ENCODE results near the gene CYP4F8.
"Not testable (repeated sequence)": the region's sequence is repeated elsewhere in the genome, so short reads cannot be mapped to it uniquely, and the experiment has no call there.

Gene CYP4F8, protein sequence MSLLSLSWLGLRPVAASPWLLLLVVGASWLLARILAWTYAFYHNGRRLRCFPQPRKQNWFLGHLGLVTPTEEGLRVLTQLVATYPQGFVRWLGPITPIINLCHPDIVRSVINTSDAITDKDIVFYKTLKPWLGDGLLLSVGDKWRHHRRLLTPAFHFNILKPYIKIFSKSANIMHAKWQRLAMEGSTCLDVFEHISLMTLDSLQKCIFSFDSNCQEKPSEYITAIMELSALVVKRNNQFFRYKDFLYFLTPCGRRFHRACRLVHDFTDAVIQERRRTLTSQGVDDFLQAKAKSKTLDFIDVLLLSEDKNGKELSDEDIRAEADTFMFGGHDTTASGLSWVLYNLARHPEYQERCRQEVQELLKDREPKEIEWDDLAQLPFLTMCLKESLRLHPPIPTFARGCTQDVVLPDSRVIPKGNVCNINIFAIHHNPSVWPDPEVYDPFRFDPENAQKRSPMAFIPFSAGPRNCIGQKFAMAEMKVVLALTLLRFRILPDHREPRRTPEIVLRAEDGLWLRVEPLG

DNA sequence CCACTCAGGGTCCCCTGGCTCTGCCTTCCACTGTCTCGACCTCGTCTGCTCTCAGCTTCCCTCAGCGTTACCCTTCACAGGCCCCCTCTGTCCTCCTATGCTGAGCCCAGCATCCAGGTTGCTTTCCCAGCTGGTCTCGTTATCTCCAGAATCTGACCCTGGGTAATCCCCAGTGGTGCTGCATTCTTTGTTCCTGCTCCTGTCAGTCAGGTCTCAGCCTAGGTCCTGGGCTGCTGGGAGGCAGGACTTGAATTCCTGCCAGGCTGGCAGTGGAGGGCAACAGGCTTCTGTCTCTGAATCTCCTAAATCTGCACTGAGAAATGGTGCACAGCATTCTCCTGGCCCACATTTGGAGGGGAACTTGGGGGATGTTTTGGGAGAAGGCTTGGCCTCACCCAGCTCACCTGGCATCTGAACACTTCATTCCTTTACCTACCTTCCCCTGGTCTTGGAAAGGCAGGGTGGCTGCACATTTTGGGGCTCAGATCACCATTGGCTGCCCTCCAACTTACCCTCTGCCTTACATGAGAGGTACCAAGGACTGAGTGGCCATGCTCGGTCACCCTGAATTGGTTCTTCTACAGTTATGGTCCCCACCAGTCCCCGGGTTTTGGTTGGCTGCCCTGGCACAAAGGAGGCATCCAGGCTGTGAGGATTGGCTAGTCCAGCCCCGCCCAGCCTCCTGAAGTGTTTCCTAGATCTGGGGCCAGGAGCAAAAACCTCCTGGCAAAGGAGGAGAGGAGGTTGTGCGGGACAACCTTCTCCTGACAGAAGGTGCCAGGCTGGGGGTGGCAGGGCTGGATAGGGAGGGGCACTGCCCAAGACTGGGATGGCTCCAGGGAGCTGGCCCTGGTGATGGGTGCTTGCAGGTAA, at the start of gene CYP4F8:
CYP4F8 (plus strand) TSS at position 712 of the 873 bp plus-strand sequence. CDS start 399 bp downstream, outside the sequence.
- Histone ChIP-seq H3K9me3 (no peaks in the 10 kb centered on the region), H3K36me3 (replicated peaks) (no peaks in the 10 kb centered on the region), H3K4me1 (no peaks in the 10 kb centered on the region), H3K27me3 (ENCODE audit: low read depth) (no peaks in the 10 kb centered on the region), H3K4me3 (no peak within 1 kb of the TSS)
- in situ Hi-C loops (cut with MboI; ENCODE audit: low sequenced_read_pairs), result no loop called here
- no peak for DNase-seq (ENCODE audit: low spot score in 2 of 2)

DNA sequence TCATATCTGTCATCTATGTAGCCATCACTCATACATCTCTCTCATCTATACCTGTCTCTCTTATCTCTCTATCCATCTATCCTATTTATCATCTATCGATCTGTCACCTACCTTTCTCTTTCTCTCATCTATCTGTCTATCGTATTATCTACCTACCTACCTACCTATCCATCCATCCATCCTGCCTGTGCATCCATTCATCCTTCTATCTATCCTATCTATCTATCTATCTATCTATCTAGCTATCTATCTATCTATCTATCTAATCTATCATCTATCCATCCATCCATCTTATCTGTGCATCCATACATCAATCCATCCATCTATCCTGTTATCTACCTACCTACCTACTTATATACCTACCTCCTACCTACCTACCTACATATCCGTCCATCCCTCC, 44.6 kb upstream of the CYP4F8 start:
- H3K9me3 ChIP-seq, result no peaks in the 10 kb centered on the region
- H3K36me3 ChIP-seq (replicated peaks), result no peaks in the 10 kb centered on the region
- no peaks in the 10 kb centered on the region for H3K4me1 ChIP-seq
- no peak overlapping the region for H3K4me3 ChIP-seq
- 0 out of 2 replicates have a peak, but pooled peaks cover 3% of the 10 kb centered on the region for H3K27me3 ChIP-seq (ENCODE audit: low read depth)
- DNase-seq (ENCODE audit: low spot score in 2 of 2), result no peak
- in situ Hi-C loops (cut with MboI; ENCODE audit: low sequenced_read_pairs), result no loop called here

DNA sequence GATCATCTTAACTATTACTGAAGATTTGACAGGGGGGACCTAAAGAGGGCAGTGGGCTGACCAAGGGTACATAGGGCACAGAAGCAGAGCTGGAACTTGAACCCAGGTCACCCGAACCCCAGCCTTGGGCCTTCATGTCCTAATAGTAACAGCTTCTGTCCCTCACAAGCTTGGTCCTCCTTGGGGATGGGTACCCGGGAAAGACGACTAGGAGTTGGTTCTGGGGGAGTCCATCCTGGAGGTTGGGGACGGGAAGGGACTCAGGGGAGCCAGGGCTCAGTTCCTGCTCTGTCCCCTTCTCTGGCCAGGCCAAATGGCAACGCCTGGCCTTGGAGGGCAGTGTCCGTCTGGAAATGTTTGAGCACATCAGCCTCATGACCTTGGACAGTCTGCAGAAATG, 39.6 kb upstream of the CYP4F8 start:
- in situ Hi-C loops (cut with MboI; ENCODE audit: low sequenced_read_pairs), result no loop called here
- H3K27me3 ChIP-seq (ENCODE audit: low read depth), result no peaks in the 10 kb centered on the region
- H3K9me3 ChIP-seq, result no peaks in the 10 kb centered on the region
- H3K4me1 ChIP-seq, result no peaks in the 10 kb centered on the region
- H3K4me3 ChIP-seq, result no peak overlapping the region
- DNase-seq (ENCODE audit: low spot score in 2 of 2), result no peak
- H3K36me3 ChIP-seq (replicated peaks), result no peaks in the 10 kb centered on the region

DNA sequence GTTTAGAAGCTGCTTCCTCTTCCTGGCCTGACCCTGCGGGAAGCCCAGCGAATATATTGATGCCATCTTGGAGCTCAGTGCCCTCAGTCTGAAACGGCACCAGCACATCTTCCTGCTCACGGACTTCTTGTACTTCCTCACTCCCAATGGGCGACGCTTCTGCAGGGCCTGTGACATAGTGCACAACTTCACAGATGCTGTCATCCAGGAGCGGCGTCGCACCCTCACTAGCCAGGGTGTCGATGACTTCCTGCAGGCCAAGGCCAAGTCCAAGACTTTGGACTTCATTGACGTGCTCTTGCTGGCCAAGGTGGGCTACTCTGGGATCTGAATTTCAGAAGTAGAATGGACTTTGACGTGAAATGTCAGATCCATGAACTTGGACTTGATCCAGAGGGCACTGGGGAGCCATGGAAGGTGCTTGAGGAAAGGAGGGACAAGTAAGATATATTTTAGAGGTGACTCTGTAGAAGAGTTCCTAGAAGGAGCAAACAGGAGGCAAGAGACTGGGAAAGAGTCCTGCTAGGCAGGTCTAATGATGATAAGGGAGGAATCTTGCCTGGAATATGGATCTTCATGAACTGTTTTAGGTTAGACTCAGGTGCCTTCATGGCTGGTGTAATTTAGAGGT, 38.4 kb upstream of the CYP4F8 start:
- Histone ChIP-seq H3K4me3 (no peak overlapping the region), H3K27me3 (ENCODE audit: low read depth) (no peaks in the 10 kb centered on the region), H3K9me3 (no peaks in the 10 kb centered on the region), H3K36me3 (replicated peaks) (no peaks in the 10 kb centered on the region), H3K4me1 (no peaks in the 10 kb centered on the region)
- no peak for DNase-seq (ENCODE audit: low spot score in 2 of 2)
- in situ Hi-C loops (cut with MboI; ENCODE audit: low sequenced_read_pairs), result no loop called here

DNA sequence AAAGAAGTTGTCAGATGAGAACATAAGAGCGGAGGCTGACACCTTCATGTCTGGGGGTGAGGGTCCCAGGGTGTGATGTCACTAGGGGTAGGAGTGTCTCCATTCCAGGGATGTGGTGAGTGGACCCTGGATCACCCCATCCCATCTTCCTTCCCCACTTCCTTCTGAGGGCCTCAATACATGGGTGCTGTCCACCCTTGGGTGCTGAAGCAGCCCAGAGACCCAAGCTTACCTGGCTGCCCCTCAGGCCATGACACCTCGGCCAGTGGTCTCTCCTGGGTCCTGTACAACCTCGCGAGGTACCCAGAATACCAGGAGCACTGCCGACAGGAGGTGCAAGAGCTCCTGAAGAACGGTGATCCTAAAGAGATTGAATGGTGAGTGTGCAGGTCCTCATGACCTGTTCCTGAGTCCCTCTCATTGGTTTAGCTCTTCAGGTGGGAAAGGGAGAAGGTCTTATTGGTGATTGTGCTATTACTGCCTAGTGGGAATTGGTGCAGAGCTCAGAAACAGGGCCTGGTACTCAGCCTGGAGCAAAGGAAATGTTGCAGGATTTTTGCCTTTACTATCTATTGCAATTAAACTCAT, 37.7 kb upstream of the CYP4F8 start:
- DNase-seq (ENCODE audit: low spot score in 2 of 2), result no peak
- Histone ChIP-seq H3K36me3 (replicated peaks) (no peaks in the 10 kb centered on the region), H3K9me3 (no peaks in the 10 kb centered on the region), H3K4me3 (no peak overlapping the region), H3K27me3 (ENCODE audit: low read depth) (no peaks in the 10 kb centered on the region), H3K4me1 (no peaks in the 10 kb centered on the region)
- in situ Hi-C loops (cut with MboI; ENCODE audit: low sequenced_read_pairs), result no loop called here

DNA sequence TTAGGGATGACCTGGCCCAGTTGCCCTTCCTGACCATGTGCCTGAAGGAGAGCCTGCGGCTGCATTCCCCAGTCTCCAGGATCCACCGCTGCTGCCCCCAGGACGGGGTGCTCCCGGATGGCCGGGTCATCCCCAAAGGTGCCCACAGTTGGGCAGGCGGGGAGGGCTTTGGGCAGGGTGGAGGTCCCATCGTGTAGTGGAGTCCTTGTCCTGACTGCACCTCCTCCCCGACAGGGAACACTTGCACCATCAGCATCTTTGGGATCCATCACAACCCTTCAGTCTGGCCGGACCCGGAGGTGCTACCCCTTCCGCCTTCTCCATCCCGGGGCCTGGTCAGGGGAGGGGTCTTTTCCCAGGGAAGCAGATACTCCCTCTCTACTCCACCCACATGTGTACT, 31.7 kb upstream of the CYP4F8 start:
- H3K4me3 ChIP-seq, result no peak overlapping the region
- in situ Hi-C loops (cut with MboI; ENCODE audit: low sequenced_read_pairs), result no loop called here

DNA sequence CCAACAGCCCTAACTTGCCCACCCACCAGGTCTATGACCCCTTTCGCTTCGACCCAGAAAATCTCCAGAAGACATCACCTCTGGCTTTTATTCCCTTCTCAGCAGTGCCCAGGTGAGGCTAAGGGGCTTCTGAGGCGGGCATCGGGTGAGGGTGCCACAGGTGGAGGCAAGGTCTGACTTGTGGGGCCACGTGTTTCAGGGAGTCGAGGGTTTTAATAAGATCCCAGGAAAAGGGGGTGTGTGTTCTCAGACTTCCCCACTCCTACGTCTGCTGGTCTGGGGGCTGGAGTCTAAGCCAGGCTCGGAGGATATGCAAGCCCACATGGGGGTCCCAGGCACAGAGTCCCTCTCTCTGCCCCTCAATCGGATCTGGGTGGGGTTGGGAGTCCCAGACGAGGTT, 30.9 kb upstream of the CYP4F8 start:
- Histone ChIP-seq H3K27me3 (ENCODE audit: low read depth) (no peaks in the 10 kb centered on the region), H3K4me3 (peak overlapping the region; percentile 24), H3K9me3 (no peaks in the 10 kb centered on the region), H3K36me3 (replicated peaks) (no peaks in the 10 kb centered on the region), H3K4me1 (no peaks in the 10 kb centered on the region)
- DNase-seq (ENCODE audit: low spot score in 2 of 2), result no peak
- in situ Hi-C loops (cut with MboI; ENCODE audit: low sequenced_read_pairs), result no loop called here

More for the DNA sequence above, 31.7 kb upstream of the CYP4F8 start:
- no peaks in the 10 kb centered on the region for H3K36me3 ChIP-seq (replicated peaks)
- H3K4me1 ChIP-seq, result no peaks in the 10 kb centered on the region
- no peak for DNase-seq (ENCODE audit: low spot score in 2 of 2)
- no peaks in the 10 kb centered on the region for H3K9me3 ChIP-seq
- H3K27me3 ChIP-seq (ENCODE audit: low read depth), result no peaks in the 10 kb centered on the region

DNA sequence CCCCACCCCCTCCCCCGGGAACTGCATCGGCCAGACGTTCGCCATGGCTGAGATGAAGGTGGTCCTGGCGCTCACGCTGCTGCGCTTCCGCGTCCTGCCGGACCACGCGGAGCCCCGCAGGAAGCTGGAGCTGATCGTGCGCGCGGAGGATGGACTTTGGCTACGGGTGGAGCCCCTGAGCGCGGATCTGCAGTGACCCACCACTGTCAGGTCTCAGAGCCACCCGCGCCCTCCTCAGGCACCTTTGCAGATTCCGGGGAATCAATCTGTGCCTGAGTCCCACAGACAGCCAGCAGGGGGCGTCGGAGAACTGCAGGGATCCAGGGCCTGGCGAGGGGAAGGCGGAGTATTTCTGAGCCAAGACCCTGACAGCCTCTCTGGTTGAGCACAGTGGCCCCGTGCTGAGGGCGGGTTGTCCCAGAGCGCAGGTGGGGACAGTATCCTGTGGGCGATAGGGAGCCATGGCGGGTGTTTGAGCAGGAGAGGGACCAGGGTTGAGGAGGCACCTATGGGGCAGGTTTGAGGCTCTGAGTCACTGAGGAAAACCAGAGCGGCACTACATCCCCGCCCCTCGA, 30.4 kb upstream of the CYP4F8 start:
- H3K9me3 ChIP-seq, result no peaks in the 10 kb centered on the region
- no peaks in the 10 kb centered on the region for H3K27me3 ChIP-seq (ENCODE audit: low read depth)
- in situ Hi-C loops (cut with MboI; ENCODE audit: low sequenced_read_pairs), result no loop called here
- no peaks in the 10 kb centered on the region for H3K36me3 ChIP-seq (replicated peaks)
- H3K4me1 ChIP-seq, result no peaks in the 10 kb centered on the region
- peak overlapping the region; percentile 24 for H3K4me3 ChIP-seq
- peak; percentile 72 to 94 for DNase-seq (ENCODE audit: low spot score in 2 of 2)

DNA sequence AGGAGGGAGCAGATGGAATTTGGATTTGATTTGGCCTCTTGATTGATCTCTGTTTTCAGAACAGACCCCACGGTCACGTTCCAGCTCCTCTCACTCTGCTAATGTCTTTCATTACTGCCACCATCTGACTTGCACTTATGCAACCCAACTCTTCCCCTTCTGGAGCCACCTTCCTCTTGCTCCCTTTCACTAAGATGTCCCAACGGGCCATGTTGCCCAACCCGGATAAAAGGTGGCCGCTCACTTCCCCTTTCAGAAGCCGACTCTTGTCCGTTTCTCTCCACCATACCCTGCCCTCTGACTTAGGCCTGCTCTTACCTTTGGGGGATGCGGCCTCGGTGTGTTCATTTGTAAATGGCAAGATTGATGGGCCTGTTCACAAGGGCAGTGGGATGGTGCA, 27.4 kb upstream of the CYP4F8 start:
- Histone ChIP-seq H3K9me3 (no peaks in the 10 kb centered on the region), H3K4me3 (no peak overlapping the region), H3K36me3 (replicated peaks) (no peaks in the 10 kb centered on the region), H3K27me3 (ENCODE audit: low read depth) (no peaks in the 10 kb centered on the region), H3K4me1 (no peaks in the 10 kb centered on the region)
- in situ Hi-C loops (cut with MboI; ENCODE audit: low sequenced_read_pairs), result no loop called here
- no peak for DNase-seq (ENCODE audit: low spot score in 2 of 2)

DNA sequence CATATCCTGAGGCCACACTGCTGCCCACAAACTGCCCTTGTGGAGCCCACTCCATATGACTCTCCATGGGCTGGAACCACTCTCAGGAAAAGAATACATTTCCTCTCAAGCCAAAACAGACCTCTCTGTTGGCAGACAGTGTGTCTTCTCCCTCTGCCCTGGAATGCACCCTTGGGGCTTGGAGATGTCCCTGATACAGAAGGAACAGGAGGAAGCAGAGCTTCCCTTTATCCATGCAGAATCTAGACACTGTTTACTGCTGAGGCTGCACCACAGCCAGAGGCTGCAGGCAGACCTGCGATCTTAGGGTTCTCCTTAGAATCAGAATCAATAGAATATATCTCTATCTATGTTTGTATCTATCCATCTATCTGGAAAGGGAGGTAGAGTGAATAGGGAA, 26.8 kb upstream of the CYP4F8 start:
- Histone ChIP-seq H3K36me3 (replicated peaks) (no peaks in the 10 kb centered on the region), H3K27me3 (ENCODE audit: low read depth) (no peaks in the 10 kb centered on the region), H3K4me1 (no peaks in the 10 kb centered on the region), H3K4me3 (no peak overlapping the region), H3K9me3 (no peaks in the 10 kb centered on the region)
- in situ Hi-C loops (cut with MboI; ENCODE audit: low sequenced_read_pairs), result no loop called here
- DNase-seq (ENCODE audit: low spot score in 2 of 2), result no peak

DNA sequence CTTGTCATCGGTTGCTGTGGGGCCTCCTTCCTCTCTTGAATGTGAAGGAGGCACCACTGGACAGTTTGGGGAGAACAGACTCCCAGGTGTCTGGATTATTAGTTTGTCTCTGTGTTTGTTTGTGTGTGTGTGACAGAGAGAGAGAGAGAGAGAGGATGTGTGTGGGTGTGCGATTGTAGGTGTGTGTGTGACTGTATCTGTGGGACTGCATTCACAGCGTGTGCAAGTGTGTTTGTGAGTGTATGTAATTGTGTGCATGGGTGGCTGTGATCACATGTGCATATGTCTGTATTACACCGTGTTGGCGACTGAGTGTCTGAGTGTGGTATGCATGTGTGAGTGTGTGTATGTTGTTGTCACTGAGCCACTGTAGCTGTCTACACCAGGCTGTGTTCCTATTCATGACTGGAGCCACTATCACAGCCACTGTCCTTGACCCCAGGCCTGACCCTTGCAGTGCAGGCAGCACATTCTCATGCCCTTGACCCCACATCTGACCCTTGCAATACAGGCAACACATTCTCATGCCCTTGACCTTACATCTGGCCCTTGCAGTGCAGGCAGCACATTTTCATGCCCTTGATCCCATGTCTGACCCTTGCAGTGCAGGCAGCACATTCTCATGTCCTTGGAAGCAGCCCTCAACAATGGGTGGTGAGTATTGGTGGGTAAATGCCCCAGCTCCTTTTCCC, 25.1 kb upstream of the CYP4F8 start:
- H3K36me3 ChIP-seq (replicated peaks), result no peaks in the 10 kb centered on the region
- no peak overlapping the region for H3K4me3 ChIP-seq
- no peaks in the 10 kb centered on the region for H3K4me1 ChIP-seq
- H3K27me3 ChIP-seq (ENCODE audit: low read depth), result no peaks in the 10 kb centered on the region
- no peak for DNase-seq (ENCODE audit: low spot score in 2 of 2)
- no peaks in the 10 kb centered on the region for H3K9me3 ChIP-seq
- in situ Hi-C loops (cut with MboI; ENCODE audit: low sequenced_read_pairs), result no loop called here

DNA sequence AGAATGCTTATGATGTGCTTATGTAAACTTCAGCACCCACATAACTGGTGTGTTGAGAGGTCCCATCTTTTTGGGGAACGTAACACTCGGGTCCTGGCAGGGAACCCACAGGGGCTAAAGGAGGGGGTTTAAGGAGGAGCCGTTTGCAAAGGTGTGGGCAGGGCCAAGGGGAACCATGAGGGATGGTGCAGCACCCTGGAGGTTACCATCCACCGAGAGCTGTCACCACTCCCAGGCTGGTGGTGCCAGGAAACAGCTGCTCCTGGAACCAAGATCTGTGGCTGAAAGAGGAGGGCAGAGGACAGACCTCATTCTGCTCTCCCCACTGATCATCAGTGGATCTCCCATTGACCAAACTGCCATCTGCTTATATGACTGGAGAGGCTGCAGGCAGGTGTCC, 23.2 kb upstream of the CYP4F8 start:
- in situ Hi-C loops (cut with MboI; ENCODE audit: low sequenced_read_pairs), result no loop called here
- Histone ChIP-seq H3K4me3 (no peak overlapping the region), H3K9me3 (no peaks in the 10 kb centered on the region; the same call in 1 of the 2 replicates), H3K4me1 (no peaks in the 10 kb centered on the region), H3K27me3 (ENCODE audit: low read depth) (no peaks in the 10 kb centered on the region), H3K36me3 (replicated peaks) (no peaks in the 10 kb centered on the region)
- no peak for DNase-seq (ENCODE audit: low spot score in 2 of 2)

DNA sequence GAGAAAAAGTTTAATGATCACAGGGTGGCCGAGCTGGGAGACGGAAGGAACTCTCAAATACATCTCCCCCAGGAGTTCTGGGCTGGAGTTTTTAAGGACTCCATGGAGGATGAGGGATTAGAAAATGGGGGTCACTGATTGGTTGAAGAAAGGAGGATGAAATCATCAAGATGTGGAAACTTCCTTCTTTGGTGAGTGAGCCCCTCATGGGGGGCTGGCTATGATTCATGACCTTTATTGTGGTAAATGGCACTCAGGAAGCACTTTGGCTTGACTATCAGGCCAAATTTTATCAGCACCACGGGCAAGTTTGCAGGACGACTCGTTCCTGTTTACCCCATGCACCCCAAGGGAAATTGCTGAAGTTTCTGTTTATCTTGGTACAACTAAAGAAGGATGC, 22.5 kb upstream of the CYP4F8 start:
- in situ Hi-C loops (cut with MboI; ENCODE audit: low sequenced_read_pairs); H3K36me3 ChIP-seq (replicated peaks); H3K9me3 ChIP-seq; H3K27me3 ChIP-seq (ENCODE audit: low read depth); H3K4me1 ChIP-seq; H3K4me3 ChIP-seq; DNase-seq (ENCODE audit: low spot score in 2 of 2): not testable (repeated sequence)

Measured in HAP-1 (cell line).